Measurements from ENCODE around the gene DNAAF5.

Gene DNAAF5

DNA sequence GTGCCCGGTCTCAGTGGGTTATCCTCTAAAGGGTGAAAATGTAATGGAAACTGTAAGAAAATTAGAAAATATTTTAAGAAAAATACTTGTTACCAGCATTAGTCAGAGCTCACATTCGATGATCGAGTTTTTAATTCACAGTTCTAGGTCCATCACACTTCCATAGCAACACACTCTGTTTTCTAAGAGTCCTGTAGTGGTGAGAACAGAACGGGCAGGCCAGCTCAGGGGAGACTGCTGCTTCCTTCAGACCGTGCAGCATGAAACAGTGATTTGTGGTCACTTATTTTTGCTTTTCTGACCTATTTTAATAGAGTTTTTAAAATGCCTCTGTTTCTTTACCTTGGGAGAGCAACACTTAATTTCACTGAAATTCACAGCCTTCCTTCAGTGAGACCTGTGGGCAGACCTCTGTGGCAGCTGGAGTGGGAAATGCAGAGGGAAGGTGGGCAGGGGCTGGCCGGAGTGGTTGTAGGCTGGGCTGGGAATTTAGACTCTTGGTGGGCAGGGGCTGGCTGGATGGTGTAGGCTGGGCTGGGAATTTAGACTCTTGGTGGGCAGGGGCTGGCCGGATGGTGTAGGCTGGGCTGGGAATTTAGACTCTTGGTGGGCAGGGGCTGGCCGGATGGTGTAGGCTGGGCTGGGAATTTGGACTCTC, 107.2 kb downstream of the DNAAF5 start:
- DNase-seq (ENCODE audit: low read depth, low spot score): no peak

DNA sequence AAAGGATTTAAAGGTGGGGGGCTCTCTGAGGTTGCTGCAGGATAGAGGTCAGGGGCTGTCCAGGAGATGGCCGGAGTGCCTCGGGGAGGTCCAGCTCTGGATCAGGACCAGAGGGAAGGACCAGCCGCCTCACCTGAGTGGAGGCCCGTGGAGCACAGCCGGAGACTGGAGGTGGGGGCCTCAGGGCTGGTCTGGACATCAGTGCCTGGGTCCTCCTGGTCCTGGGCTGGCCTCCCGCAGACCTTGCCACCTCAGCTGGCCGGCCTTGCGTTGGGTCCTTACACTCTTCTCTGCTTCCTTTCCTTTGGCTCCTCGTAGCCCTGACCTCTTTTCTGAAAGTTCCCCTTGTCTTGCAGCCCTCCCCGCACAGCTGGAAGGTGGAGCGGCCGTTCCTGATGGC, 107.8 kb downstream of the DNAAF5 start:
- no peak for DNase-seq (ENCODE audit: low read depth, low spot score)

DNA sequence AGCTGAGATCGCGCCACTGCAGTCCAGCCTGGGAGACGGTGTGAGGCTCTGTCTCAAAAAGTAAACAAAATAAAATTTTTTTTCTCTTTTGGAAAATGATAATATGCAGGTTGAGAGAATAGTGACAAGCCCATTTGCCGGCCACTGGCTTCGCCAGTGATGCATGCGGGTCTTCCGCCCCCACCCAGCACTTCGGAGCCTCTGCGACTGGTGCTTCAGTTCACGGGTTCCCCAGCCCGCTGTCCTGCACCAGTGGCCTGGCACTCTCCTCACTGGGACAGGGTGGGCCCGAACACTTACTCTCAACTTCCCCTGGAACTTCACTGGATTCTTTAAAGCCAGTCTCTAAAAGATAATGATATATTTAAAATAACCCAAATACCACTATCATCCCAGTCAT, 108.5 kb downstream of the DNAAF5 start:
- no peak for DNase-seq (ENCODE audit: low read depth, low spot score)

DNA sequence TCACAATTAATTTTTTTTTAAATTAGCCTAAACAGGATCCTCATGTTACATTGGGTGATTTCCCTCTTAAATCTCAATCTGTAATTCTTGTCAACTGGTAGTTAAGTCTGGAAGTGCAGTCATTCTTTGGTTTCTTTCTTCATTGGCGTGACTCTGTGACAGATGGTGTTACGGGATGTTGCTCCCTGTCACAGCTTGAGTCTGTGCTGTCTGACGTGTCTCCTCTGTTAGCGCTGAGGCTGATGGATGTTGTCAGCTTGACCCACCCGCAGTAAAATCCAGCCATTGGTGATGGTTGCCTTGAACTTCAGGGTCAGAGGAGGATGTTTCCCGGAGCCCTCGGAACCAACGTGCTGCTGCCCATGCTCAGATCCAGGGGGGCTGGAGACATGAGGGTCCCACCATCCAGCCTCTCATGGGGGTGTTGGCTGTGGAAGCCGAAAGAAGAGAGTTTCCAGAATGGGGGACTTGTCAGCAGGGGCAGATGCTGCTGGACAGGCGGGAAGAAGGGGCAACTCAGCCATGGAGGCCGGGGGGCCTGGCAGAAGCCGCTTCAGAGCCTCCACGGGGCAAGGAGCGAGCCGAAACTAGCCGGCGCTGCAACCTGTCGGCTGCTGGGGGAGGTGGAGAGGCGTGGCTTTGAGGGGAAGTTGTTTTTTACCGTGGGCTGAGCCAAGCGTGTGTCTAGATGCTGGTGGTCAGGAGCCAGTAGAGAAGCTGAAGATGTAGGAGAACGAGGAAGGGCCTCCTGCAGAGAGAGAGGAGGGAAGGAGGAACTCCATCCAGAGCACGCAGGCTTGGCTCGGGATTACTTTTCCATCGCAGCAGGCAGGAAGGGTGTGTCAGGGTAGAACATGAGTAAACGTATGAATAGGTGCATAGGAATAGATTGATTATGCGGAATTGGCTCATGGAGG, 109.2 kb downstream of the DNAAF5 start:
- no peak for DNase-seq (ENCODE audit: low read depth, low spot score)

Data from smooth muscle cell of the brain vasculature (primary cell).